ENCODE measurements around the gene PRKCH.
A peak's percentile ranks its signal among the peaks of the same experiment; 100 is the strongest.

The PRKCH gene

GRCh38 chr14:61598980-61599379 is 277.6 kb downstream of the PRKCH start:
- Histone ChIP-seq H3K4me3 (ENCODE audit: low read depth, low read length) (peak overlapping the region; percentile 31), H3K4me1 (ENCODE audit: control insufficient read depth, insufficient read depth, low read length, unreplicated experiment) (peaks cover 54% of the 10 kb centered on the region), H3K27me3 (ENCODE audit: insufficient read depth, low read length) (no peaks in the 10 kb centered on the region), H3K27ac (ENCODE audit: low read depth, low read length) (peak overlapping the region; percentile 98), H3K79me2 (ENCODE audit: control insufficient read depth, insufficient read depth, low read length, unreplicated experiment) (peaks cover 26% of the 10 kb centered on the region), H2AFZ (ENCODE audit: low read length, unreplicated experiment) (peak overlapping the region; percentile 62), H3K36me3 (ENCODE audit: insufficient read depth, low read length) (no peaks in the 10 kb centered on the region)

- H3K79me2 ChIP-seq (ENCODE audit: control insufficient read depth, insufficient read depth, low read length, unreplicated experiment) = peaks cover 26% of the 10 kb centered on the region
- H3K36me3 ChIP-seq (ENCODE audit: insufficient read depth, low read length) = no peaks in the 10 kb centered on the region; the same call in 1 of the 2 replicates
- H3K4me1 ChIP-seq (ENCODE audit: control insufficient read depth, insufficient read depth, low read length, unreplicated experiment) = peaks cover 45% of the 10 kb centered on the region
- no peak overlapping the region for H2AFZ ChIP-seq (ENCODE audit: low read length, unreplicated experiment)
- no peak overlapping the region for H3K4me3 ChIP-seq (ENCODE audit: low read depth, low read length)
- no peaks in the 10 kb centered on the region for H3K27me3 ChIP-seq (ENCODE audit: insufficient read depth, low read length)
- 0 out of 2 replicates have a peak overlapping the region, but pooled peaks have one; percentile 98 for H3K27ac ChIP-seq (ENCODE audit: low read depth, low read length)
Measured at GRCh38 chr14:61599942-61600341, 278.6 kb downstream of the PRKCH start.
